ENCODE data around the gene TTLL11.

- TF ChIP-seq CTCF (conservative IDR thresholded peaks at IDR 0.05; ENCODE audit: low read depth in 2 of 2) (no peak), EZH2phosphoT487 (IDR thresholded peaks at IDR 0.05; ENCODE audit: unreplicated experiment) (no peak)
Measured at GRCh38 chr9:121811140-121811539, 282.0 kb downstream of the TTLL11 start.
